PC-3 (cell line): ENCODE data around the gene GALNT18. TPM values are rescaled to one million over a fixed set of nuclear protein-coding genes. Genes with fewer than 3 reads are reported as not detected.

Source experiments
- ATAC-seq: fragments of 200-7000 bp; cut with Tn5 transposase; 2 replicates; pipeline ENCODE4 v1.9.1; 2020; ENCODE audit warnings: mild to moderate bottlenecking, moderate library complexity
- BruUV-seq: library from RNA; stranded (reverse); fragments of 400-500 nt; replicated peaks from 2 replicates; lab custom pipeline; 2021; lab: Mats Ljungman, UMichigan
- CTCF ChIA-PET: fragments of 300-600 bp; sonication (Branson Sonifier 250); formaldehyde crosslinking; loops from one replicate; lab custom pipeline; 2022; ENCODE audit warnings: antibody characterized with exemption; lab: Charles Lee
- POLR2A ChIA-PET: fragments of 300-600 bp; sonication (Branson Sonifier 250); formaldehyde crosslinking; loops from one replicate; lab custom pipeline; 2022; ENCODE audit warnings: antibody characterized with exemption; ENCODE audit not compliant: unreplicated experiment; lab: Charles Lee
- DNase-seq: peaks from one replicate; pipeline ENCODE4 v3.0.0-alpha.2; 2015
- H2AFZ ChIP-seq: fragments of 300-600 bp; sonication (generic); 2 replicates; pipeline ENCODE4 v1.6.0; 2016; ENCODE audit warnings: antibody characterized with exemption, low read length
- H3F3A ChIP-seq: fragments of 300-600 bp; sonication (generic); one replicate; pipeline ENCODE4 v1.6.0; 2017; ENCODE audit warnings: antibody characterized with exemption, low read length, control low read depth, mild to moderate bottlenecking; ENCODE audit not compliant: unreplicated experiment
- H3K27ac ChIP-seq: fragments of 300-600 bp; sonication (generic); 2 replicates; pipeline ENCODE4 v1.5.1; 2016; ENCODE audit warnings: mild to moderate bottlenecking, low read length
- H3K27me3 ChIP-seq: fragments of 300-600 bp; sonication (generic); 2 replicates; pipeline ENCODE4 v1.6.1; 2016; ENCODE audit warnings: low read length, mixed read lengths
- H3K36me3 ChIP-seq: fragments of 300-600 bp; sonication (generic); 2 replicates; pipeline ENCODE4 v1.6.1; 2016; ENCODE audit warnings: low read depth, mixed run types, low read length, mixed read lengths
- H3K4me1 ChIP-seq: fragments of 300-600 bp; sonication (generic); 2 replicates; pipeline ENCODE4 v1.5.1; 2016; ENCODE audit warnings: low read length; ENCODE audit not compliant: insufficient read depth
- H3K4me2 ChIP-seq: fragments of 300-600 bp; sonication (generic); 2 replicates; pipeline ENCODE4 v1.6.0; 2016; ENCODE audit warnings: low read length
- H3K4me3 ChIP-seq: fragments of 300-600 bp; sonication (generic); 2 replicates; pipeline ENCODE4 v1.5.1; 2016; ENCODE audit warnings: mild to moderate bottlenecking, low read length, mixed read lengths
- H3K79me2 ChIP-seq: fragments of 300-600 bp; sonication (generic); 2 replicates; pipeline ENCODE4 v1.6.1; 2017; ENCODE audit warnings: low read length, mixed read lengths
- H3K9ac ChIP-seq: fragments of 300-600 bp; sonication (generic); 2 replicates; pipeline ENCODE4 v1.6.0; 2016; ENCODE audit warnings: mild to moderate bottlenecking, low read length
- H3K9me2 ChIP-seq: fragments of 300-600 bp; sonication (generic); replicated peaks from 2 replicates; pipeline ENCODE4 v1.6.1; 2016; ENCODE audit warnings: mixed run types, low read length, mixed read lengths
- H3K9me3 ChIP-seq: fragments of 300-600 bp; sonication (generic); 2 replicates; pipeline ENCODE4 v1.6.1; 2016; ENCODE audit warnings: low read length, mixed read lengths
- H4K20me1 ChIP-seq: fragments of 300-600 bp; sonication (generic); 2 replicates; pipeline ENCODE4 v1.6.1; 2016; ENCODE audit warnings: low read length, mixed read lengths
- CTCF ChIP-seq: fragments of 300-600 bp; sonication (generic); conservative IDR thresholded peaks from 2 replicates; pipeline ENCODE4 v1.5.1; 2017; ENCODE audit warnings: antibody characterized with exemption, low read depth, mild to moderate bottlenecking, low read length
- EZH2 ChIP-seq: fragments of 300-600 bp; sonication (generic); IDR thresholded peaks from one replicate; pipeline ENCODE4 v1.6.1; 2017; ENCODE audit warnings: antibody characterized with exemption, mild to moderate bottlenecking, low read length; ENCODE audit not compliant: unreplicated experiment
- EZH2phosphoT487 ChIP-seq: fragments of 300-600 bp; sonication (generic); IDR thresholded peaks from 2 replicates; pipeline ENCODE4 v1.6.1; 2018; ENCODE audit warnings: mild to moderate bottlenecking, antibody characterized with exemption, low read length, borderline replicate concordance
- intact Hi-C: fragments of 100-400 bp; cut with micrococcal nuclease; formaldehyde crosslinking; loops from 2 replicates; pipeline ENCODE4 v1.9.0; 2023
- total RNA-seq: library from RNA; depleted of rRNA; stranded (reverse); fragments of >200 nt; gene quantifications from 2 replicates; pipeline ENCODE4 v1.2.3, GENCODE V29; 2014

GALNT18 gene
- total RNA-seq, 1 experiment from 2014 or later: 34.5 TPM

GRCh38 chr11:11586465-11586864 lies 35.3 kb downstream of the GALNT18 start:
- no peaks in the 10 kb centered on the region for H4K20me1 ChIP-seq
- no peak overlapping the region for H3K27ac ChIP-seq
- no TSS peak for BruUV-seq
- H3K4me2 ChIP-seq: no peak overlapping the region
- H3K9me3 ChIP-seq: no peaks in the 10 kb centered on the region
- H3K79me2 ChIP-seq: peaks cover 61% of the 10 kb centered on the region
- no peak for ATAC-seq
- intact Hi-C loops: no loop called here
- H2AFZ ChIP-seq: no peak overlapping the region
- peaks cover 40% of the 10 kb centered on the region for H3K4me1 ChIP-seq
- H3K9me2 ChIP-seq: no peaks in the 10 kb centered on the region
- TF ChIP-seq CTCF (no peak), EZH2phosphoT487 (no peak), EZH2 (no peak)
- H3K4me3 ChIP-seq: no peak overlapping the region
- H3K36me3 ChIP-seq: no peaks in the 10 kb centered on the region
- H3K27me3 ChIP-seq: no peaks in the 10 kb centered on the region
- no peak for DNase-seq
- H3K9ac ChIP-seq: no peak overlapping the region
- POLR2A ChIA-PET: interaction anchor here (0.7 kb wide), 1 partner anchor 229 kb away, joined by 4 read pairs; no protein-coding TSS in a partner anchor
- CTCF ChIA-PET: no interaction called here
- H3F3A ChIP-seq: peaks cover 8% of the 10 kb centered on the region

GRCh38 chr11:11584937-11585336 lies 36.9 kb downstream of the GALNT18 start:
- Histone ChIP-seq H3K79me2 (peaks cover 48% of the 10 kb centered on the region), H3K9ac (peak overlapping the region; percentile 18; the same call in 1 of the 2 replicates), H3K4me3 (peak overlapping the region; percentile 56), H3K36me3 (no peaks in the 10 kb centered on the region), H3F3A (peaks cover 8% of the 10 kb centered on the region), H3K27ac (peak overlapping the region; percentile 75), H3K9me2 (no peaks in the 10 kb centered on the region), H3K4me2 (peak overlapping the region; percentile 84), H4K20me1 (no peaks in the 10 kb centered on the region), H3K4me1 (peaks cover 40% of the 10 kb centered on the region), H3K27me3 (no peaks in the 10 kb centered on the region), H3K9me3 (no peaks in the 10 kb centered on the region), H2AFZ (no peak overlapping the region)
- TF ChIP-seq EZH2phosphoT487 (no peak), EZH2 (no peak), CTCF (no peak)
- peak; percentile 35 for DNase-seq
- ChIA-PET CTCF (no interaction called here), POLR2A (interaction anchor here (0.6 to 0.7 kb wide), 2 partner anchors 775 to 1129 kb away, joined by 3 read pairs; no protein-coding TSS in a partner anchor)
- BruUV-seq: TSS peak; percentile 54
- ATAC-seq: peak; percentile 52
- intact Hi-C loops: loop anchor here (2.0 kb wide), 1 partner anchor 30 kb away; no protein-coding TSS in a partner anchor

GRCh38 chr11:11584530-11584810 lies 37.3 kb downstream of the GALNT18 start:
- no peaks in the 10 kb centered on the region for H4K20me1 ChIP-seq
- H3F3A ChIP-seq: peaks cover 8% of the 10 kb centered on the region
- peaks cover 40% of the 10 kb centered on the region for H3K4me1 ChIP-seq
- DNase-seq: peak; percentile 92
- H2AFZ ChIP-seq: peak overlapping the region; percentile 52
- TF ChIP-seq EZH2phosphoT487 (no peak), EZH2 (no peak), CTCF (no peak)
- H3K9ac ChIP-seq: peak overlapping the region; percentile 18; the same call in 1 of the 2 replicates
- no TSS peak for BruUV-seq
- peak overlapping the region; percentile 75 for H3K27ac ChIP-seq
- POLR2A ChIA-PET: interaction anchor here (0.6 to 0.7 kb wide), 3 partner anchors 14 to 775 kb away, joined by 3 to 4 read pairs (median 3); no protein-coding TSS in a partner anchor
- peaks cover 46% of the 10 kb centered on the region for H3K79me2 ChIP-seq
- ATAC-seq: peak; percentile 98
- no peaks in the 10 kb centered on the region for H3K36me3 ChIP-seq
- H3K9me2 ChIP-seq: no peaks in the 10 kb centered on the region
- H3K4me3 ChIP-seq: peak overlapping the region; percentile 56
- intact Hi-C loops: loop anchor here (2.0 kb wide), 1 partner anchor 30 kb away; no protein-coding TSS in a partner anchor
- CTCF ChIA-PET: no interaction called here
- H3K4me2 ChIP-seq: peak overlapping the region; percentile 84
- H3K27me3 ChIP-seq: no peaks in the 10 kb centered on the region
- no peaks in the 10 kb centered on the region for H3K9me3 ChIP-seq
